Fibroblast of upper back skin (primary cell): ENCODE results near the gene RTL1.

ENCODE experiments used
- DNase-seq: peaks from one replicate; pipeline ENCODE4 v3.0.0-alpha.2; 2013

The RTL1 gene

GRCh38 chr14:100898465-100898864 lies 5.1 kb downstream of the RTL1 start:
- DNase-seq: no peak

- no peak for DNase-seq
These were observed 7.0 kb downstream of the RTL1 start for GRCh38 chr14:100896369-100897060.

- DNase-seq: no peak
These were observed 8.1 kb downstream of the RTL1 start for GRCh38 chr14:100895411-100895810.

- DNase-seq: no peak
These were observed 9.1 kb downstream of the RTL1 start for GRCh38 chr14:100894416-100894815.

- DNase-seq: no peak
These were observed 9.8 kb downstream of the RTL1 start for GRCh38 chr14:100893760-100894159.

- DNase-seq: no peak
These were observed 10.3 kb downstream of the RTL1 start for GRCh38 chr14:100893228-100893601.

- DNase-seq: no peak
These were observed 10.9 kb downstream of the RTL1 start for GRCh38 chr14:100892496-100893227.

- no peak for DNase-seq
These were observed 11.7 kb downstream of the RTL1 start for GRCh38 chr14:100891501-100892445.

GRCh38 chr14:100891051-100891450 lies 12.5 kb downstream of the RTL1 start:
- DNase-seq: no peak

- no peak for DNase-seq
These were observed 13.3 kb downstream of the RTL1 start for GRCh38 chr14:100890061-100890850.

GRCh38 chr14:100889641-100890040 lies 13.9 kb downstream of the RTL1 start:
- no peak for DNase-seq

GRCh38 chr14:100888789-100889315 lies 14.7 kb downstream of the RTL1 start:
- DNase-seq: no peak

- no peak for DNase-seq
These were observed 15.7 kb downstream of the RTL1 start for GRCh38 chr14:100887728-100888335.

GRCh38 chr14:100885617-100886016 lies 17.9 kb downstream of the RTL1 start:
- peak; percentile 17 for DNase-seq

GRCh38 chr14:100885196-100885595 lies 18.3 kb downstream of the RTL1 start:
- no peak for DNase-seq

- no peak for DNase-seq
These were observed 19.1 kb downstream of the RTL1 start for GRCh38 chr14:100884456-100884855.

- no peak for DNase-seq
These were observed 19.8 kb downstream of the RTL1 start for GRCh38 chr14:100883789-100884101.

- DNase-seq: no peak
These were observed 20.3 kb downstream of the RTL1 start for GRCh38 chr14:100882991-100883788.

- DNase-seq: no peak
These were observed 21.2 kb downstream of the RTL1 start for GRCh38 chr14:100882026-100882967.
